ENCODE results near the gene CAPS.

DNA sequence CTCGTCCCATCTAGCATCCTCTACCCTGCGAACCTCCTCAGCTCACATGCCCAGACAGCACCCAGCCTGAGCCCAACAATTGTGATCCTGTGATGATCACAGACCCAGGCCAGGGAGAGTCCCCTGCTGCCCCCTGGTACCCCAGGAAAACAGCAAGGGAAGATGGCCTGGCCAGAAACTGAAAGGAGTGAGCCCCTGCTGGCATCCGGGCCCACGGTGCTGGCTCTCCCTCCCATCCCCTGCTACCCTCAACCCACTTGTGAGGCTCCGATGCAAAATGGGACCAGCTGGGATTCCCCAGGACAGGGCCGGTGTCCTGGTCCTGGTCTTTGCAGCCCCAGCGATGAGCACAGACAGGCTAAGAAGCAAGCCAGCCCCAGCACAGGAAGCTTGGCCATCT, 49.8 kb downstream of the CAPS start:
- no peak for TF ChIP-seq POLR2AphosphoS5 (IDR thresholded peaks at IDR 0.05; ENCODE audit: low read depth)
- TF ChIP-seq, protein P1, sequence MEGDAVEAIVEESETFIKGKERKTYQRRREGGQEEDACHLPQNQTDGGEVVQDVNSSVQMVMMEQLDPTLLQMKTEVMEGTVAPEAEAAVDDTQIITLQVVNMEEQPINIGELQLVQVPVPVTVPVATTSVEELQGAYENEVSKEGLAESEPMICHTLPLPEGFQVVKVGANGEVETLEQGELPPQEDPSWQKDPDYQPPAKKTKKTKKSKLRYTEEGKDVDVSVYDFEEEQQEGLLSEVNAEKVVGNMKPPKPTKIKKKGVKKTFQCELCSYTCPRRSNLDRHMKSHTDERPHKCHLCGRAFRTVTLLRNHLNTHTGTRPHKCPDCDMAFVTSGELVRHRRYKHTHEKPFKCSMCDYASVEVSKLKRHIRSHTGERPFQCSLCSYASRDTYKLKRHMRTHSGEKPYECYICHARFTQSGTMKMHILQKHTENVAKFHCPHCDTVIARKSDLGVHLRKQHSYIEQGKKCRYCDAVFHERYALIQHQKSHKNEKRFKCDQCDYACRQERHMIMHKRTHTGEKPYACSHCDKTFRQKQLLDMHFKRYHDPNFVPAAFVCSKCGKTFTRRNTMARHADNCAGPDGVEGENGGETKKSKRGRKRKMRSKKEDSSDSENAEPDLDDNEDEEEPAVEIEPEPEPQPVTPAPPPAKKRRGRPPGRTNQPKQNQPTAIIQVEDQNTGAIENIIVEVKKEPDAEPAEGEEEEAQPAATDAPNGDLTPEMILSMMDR (IDR thresholded peaks at IDR 0.05; ENCODE audit: insufficient read depth, low read length), result no peak
- TF ChIP-seq GABPA (IDR thresholded peaks at IDR 0.05; ENCODE audit: low read depth), result no peak
